ENCODE data around the gene DACT3.

Gene DACT3

DNA sequence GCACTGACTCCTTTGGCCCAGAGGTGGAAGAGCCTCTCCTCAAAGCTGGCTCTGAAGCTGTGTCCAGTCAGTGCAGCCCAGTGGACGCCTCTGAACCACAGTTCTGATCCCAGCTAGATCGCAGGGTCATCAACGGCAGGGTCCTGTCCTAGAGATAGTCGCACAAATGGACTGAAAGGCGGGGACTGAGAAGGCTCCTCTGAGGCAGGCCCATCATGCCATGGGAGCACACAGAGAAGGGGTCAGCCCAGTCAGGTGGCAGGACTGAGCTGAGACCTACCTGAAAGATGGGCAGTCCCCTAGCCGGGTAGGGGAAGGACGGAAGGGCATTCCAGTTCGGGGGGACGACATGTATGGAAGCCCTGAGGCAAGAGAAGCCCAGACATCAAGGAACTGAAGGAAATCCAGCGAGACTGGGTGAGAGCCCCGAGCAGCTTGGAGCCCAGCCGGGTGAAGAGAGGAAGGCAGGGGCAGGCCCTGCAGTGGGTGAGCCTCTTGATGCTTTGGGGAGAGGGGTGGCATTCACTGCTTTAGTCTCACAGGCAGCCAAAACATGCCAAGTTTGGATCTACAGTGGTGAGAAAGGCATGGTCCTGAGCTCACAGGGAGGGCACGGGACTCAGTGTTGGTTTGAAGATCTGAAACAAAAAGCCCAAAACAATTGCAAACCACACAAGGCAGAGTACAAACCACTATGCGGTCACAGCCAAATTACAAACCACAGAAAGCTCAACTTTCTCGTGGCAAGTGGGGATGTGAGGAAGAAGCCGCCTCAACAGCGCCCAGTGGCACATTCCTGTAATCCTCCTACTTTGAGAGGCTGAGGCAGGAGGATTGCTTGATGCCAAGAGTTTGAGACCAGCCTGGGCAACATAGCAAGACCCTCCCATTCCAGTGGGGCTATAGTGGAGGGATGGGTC lies 49.9 kb downstream of the DACT3 start:
- no peak for DNase-seq

GRCh38 chr19:46610413-46610775 lies 50.6 kb downstream of the DACT3 start:
- DNase-seq, result no peak

DNA sequence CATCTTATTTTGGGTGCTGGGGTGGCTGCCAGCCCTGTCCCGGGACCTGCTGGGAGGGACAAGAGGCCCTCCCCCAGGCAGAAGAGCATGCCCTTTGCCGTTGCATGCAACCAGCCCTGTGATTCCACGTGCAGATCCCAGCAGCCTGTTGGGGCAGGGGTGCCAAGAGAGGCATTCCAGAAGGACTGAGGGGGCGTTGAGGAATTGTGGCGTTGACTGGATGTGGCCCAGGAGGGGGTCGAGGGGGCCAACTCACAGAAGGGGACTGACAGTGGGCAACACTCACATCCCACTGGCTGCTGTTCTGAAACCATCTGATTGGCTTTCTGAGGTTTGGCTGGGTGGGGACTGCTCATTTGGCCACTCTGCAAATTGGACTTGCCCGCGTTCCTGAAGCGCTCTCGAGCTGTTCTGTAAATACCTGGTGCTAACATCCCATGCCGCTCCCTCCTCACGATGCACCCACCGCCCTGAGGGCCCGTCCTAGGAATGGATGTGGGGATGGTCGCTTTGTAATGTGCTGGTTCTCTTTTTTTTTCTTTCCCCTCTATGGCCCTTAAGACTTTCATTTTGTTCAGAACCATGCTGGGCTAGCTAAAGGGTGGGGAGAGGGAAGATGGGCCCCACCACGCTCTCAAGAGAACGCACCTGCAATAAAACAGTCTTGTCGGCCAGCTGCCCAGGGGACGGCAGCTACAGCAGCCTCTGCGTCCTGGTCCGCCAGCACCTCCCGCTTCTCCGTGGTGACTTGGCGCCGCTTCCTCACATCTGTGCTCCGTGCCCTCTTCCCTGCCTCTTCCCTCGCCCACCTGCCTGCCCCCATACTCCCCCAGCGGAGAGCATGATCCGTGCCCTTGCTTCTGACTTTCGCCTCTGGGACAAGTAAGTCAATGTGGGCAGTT lies 51.2 kb downstream of the DACT3 start:
- DNase-seq, result no peak

DNA sequence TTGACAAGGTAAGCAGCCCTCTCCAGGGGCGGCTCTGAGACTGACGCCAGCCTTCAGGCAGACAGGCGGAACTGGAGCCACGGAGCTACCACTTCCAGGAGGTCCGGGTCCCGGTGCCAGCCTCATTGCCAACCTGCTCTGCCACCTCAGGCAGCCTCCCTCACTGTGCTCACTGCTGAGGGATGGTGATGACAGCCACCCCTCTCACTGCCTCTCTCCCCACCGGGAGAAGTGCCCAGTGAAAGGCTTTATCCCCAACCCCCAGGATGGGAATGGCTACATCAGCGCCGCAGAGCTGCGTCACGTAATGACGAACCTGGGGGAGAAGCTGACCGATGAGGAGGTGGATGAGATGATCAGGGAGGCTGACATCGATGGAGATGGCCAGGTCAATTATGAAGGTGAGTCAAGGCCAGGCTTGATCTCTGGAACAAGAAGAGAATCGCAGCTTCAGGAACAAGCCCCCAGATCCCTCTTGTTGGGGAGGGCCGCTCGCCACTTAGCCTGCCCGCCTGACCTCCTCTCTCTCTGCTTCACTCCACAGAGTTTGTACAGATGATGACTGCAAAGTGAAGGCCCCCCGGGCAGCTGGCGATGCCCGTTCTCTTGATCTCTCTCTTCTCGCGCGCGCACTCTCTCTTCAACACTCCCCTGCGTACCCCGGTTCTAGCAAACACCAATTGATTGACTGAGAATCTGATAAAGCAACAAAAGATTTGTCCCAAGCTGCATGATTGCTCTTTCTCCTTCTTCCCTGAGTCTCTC lies 52.2 kb downstream of the DACT3 start:
- DNase-seq, result no peak

DNA sequence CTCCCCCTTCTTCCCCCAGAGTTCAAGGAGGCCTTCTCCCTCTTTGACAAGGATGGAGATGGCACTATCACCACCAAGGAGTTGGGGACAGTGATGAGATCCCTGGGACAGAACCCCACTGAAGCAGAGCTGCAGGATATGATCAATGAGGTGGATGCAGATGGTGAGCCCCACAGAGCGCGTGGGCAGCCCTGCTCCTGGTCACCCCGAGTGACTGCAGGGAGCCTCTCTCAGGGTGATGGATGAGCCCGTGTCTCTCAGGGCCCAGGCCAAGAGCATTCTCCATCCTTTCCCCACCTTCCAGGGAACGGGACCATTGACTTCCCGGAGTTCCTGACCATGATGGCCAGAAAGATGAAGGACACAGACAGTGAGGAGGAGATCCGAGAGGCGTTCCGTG lies 52.8 kb downstream of the DACT3 start:
- DNase-seq, result no peak

GRCh38 chr19:46607448-46607841 lies 53.5 kb downstream of the DACT3 start:
- no peak for DNase-seq

- DNase-seq, result no peak
Observed at GRCh38 chr19:46606681-46607447, 54.1 kb downstream of the DACT3 start.

DNA sequence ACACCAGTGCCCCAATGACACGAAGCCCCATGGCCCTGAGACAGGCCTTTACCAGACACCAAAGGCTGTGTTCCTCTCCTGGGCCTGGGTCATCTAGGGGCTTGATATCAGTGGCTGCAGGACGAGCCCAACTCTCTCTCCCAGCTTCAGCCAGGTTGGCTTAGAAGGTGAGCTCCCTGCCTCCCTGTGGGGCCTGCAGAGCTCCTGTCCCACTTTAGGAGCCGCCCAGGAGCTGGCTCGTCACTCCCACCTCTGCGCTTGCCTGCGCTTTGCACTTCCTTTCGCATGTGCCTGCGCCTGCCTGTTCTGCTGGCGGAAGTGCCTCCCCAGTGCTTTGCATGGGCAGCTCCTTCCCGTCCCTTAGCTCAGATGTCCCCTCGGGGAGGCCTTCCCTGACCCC lies 55.0 kb downstream of the DACT3 start:
- DNase-seq, result no peak

GRCh38 chr19:46605356-46605821 lies 55.6 kb downstream of the DACT3 start:
- no peak for DNase-seq

DNA sequence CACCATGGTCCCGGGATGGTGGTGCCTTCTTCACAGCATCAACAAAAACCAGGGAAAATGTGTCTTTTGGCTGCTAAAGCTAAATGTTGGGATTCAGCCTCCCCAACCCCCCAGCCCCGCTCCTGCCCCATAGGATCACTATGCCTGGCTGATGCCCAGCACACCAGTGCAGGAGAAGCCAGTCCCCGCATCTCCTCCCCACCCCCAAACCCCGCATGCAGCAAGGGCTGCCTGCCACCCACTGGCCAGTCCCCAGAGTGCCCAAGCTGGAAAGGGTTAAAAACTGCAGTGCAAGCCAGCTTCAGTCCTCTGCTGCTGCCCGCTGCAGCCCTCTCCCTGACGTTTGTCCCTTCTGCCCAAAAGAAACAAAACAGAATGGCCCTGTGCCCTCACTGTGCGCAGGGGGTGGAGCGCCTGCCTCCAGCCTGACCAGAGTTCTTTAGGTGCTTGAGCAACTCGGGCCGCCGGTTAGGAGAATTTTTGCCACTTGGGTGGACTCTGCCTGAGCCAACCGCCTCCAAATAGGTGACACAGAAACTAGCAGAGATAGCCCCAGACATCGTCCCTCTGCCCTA lies 56.1 kb downstream of the DACT3 start:
- DNase-seq, result no peak

DNA sequence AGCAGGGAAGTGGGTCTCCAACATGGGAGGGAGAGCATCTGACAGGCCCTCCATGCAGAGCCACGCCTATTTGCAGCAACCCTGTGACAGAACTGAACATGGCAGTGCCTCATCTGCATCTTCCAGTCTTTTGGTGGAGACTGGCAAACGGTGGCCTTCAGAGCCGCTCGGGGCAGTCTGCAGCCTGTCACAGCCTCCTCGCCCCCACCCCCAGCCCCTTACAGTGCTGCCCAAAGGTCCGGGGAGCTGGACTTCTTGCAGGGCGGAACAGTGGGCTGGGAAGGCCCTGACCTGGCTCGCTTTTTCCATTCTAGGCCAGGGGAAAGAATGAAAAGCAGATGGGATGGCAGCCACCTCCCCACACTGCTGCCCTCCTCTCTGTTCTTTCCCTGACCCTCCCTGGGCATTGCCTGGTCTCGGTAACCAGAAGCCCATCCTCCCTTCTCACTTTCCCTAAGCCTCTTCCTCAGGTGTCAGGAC lies 57.2 kb downstream of the DACT3 start:
- DNase-seq, result no peak

DNA sequence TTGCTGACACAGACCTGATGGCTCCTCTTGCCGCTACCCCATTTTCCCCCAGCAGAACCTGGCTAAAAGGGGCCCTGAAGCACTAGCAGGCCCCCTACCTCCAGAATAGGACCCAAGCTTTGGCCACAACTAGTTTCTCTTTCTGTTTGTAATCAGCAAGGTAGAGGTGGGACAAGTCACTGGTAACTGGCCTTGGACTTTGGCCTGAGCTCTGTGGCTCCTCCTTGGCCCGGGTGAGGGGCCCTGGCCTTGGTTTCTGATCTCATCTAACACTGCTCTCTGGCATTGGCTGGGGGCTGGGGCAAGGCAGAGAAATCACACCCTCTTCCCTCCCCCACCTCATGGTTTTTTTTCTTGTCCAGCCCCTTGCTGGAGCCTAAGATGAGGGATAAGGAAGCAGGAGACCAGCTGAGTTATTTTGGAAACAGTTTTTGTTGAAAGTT lies 57.8 kb downstream of the DACT3 start:
- DNase-seq, result no peak

DNA sequence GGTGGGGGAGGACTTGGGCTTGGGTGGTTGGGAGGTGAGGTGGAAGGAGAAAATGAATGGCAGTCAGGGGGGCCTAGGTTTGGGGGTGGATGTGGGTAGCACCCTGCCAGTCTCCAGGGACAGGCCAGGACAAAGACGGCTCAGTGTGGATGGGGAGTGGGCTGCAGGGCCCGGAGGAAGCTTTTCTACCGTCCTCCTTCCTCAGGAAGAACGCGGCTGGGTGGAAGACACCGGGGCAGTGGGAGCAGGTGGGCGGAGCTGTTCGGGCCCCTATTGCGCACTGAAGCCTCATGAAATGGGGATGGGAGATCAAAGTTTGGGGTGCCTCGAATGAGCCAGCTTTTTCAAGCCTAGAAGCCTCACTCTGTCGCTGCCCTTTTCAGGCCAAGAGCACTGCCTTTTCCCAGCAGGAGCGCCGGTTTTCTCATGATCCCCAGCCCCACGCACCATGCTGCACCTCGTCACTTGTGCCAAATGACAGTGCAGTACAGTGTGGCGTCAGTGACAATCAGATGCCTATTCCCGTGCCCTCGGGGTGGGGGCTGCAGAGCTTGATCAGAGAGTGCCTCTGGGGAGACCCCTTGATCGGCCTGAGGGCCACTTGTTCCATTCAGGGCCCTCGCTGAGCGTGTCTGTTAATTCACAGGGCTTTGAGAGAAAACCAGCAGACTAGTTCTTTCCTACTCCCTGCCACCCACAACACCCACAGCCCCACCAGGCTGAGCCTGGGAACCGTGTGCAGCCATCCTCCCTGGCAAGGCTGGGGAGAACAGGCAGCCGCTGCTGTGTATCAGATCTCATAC lies 58.4 kb downstream of the DACT3 start:
- peak; percentile 77 for DNase-seq

GRCh38 chr19:46601318-46602224 lies 59.4 kb downstream of the DACT3 start, which contains the start of gene CALM3:
TSS of gene CALM3 (plus strand) at chr19:46601330. CDS start at chr19:46601435, 105 bp downstream.
- DNase-seq, result no peak

DNA sequence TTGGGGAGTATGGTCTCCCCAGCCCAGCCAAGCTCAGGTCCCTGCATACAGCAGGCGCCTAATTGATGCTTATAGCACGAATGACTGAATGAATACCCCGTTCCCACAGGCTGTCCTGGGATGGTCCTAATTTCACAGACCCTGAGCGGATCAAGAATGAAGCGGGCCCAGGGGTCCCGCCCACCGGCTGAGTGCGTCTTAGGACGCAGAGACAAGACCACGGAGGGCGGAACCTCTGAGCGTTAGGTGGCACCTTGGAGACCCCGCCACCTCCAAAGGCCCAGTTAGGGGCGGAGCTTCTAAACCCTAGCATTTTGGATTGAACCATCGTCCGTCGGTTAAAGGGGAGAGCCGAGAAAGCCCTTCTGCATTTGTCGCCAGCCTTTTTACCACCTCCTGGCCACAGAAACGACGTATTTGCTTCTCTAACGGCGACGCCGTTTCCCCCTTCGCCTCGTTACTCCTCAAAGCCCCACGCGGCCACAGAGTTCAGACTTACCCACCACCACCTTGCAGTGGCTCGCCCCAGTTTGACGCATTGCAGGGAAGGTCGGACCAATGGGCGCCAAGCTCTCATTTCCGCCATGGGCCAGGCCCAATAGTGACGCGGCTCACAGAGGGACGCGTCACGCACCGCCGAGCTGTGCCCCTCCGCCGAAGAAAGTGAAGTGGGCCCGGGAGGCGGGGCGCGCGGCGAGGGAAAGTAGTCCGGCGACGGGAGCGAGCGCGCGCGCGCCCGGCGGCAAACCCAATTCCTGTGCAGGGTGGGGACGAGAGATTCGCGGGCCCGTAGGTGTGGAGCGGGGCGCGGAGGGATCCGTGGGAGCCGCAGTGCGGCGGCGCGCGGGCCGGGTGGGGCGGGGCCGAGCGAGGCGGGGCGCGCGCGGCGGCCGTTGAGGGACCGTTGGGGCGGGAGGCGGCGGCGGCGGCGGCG lies 60.3 kb downstream of the DACT3 start:
- peak; percentile 97 for DNase-seq

GRCh38 chr19:46599716-46600373 lies 61.1 kb downstream of the DACT3 start:
- DNase-seq, result no peak

GRCh38 chr19:46598372-46598917 lies 62.5 kb downstream of the DACT3 start:
- DNase-seq, result no peak

Measured in activated naive CD4-positive, alpha-beta T cell treated with Interleukin-2 at 50 U/mL for 16 hours (primary cell).